Measurements from ENCODE around the gene TMPRSS6. TPM values are rescaled to one million over a fixed set of nuclear protein-coding genes. Genes with fewer than 3 reads are reported as not detected.

TMPRSS6 gene
- total RNA-seq, 1 donor, result not detected

DNA sequence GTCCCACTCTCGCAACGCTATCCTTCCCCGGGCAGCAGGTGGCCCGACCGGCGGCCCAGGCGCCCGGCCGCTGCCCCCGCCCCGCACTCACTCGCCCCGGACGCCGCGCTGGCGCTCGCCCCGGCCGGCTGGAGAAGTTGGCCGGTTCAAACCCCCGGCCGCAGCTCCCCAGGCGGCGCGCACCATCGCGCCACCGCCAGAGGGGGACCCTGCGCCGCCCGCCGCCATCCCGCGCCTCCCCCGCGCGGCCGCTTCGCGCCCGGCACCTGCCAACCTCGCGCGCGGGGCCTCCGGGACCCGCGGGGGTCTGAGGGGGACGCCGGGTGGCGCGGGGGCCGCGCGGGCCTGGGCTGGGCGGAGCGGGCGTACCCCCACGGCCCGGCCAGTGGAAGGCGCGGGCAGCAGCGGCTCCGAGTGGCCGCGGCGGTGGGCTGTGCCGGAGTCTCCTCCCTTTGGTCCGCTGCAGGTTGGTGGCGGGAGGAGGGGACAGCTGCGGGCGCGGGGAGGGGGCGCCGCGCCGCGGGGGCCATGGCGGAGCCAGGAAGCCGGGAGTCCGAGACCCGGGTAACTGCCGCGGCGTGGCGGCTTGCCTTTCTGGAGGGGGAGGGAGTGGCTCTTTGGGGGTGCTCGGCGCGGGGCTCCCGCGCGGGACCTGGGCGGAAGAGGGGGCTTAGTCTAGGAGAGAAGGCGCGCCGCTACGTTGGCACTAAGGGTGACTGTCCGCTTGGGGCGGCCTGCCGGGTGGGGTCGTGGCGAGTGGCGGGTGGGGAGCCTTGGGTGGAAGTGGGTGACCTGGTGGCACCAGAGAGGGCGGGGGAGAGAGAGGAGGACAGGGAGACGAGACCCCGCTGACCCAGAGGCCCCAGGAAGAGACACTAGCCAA is 90.0 kb downstream of the TMPRSS6 start, which contains the start of the genes MPST and TST:
MPST (plus strand) TSS at position 434 of the 883 bp plus-strand sequence; CDS start at position 529, 95 bp downstream.
TST (minus strand) TSS at position 139 of the 883 bp plus-strand sequence. CDS start 715 bp downstream, outside the sequence.
- Histone ChIP-seq H3K36me3 (ENCODE audit: insufficient read depth, low read length) (peaks cover 12% of the 10 kb centered on the region), H3K4me2 (ENCODE audit: insufficient read depth, low read length) (peak within 1 kb of the TSS; percentile 88), H3K79me2 (ENCODE audit: insufficient read depth, low read length) (peaks cover 11% of the 10 kb centered on the region), H3K4me1 (ENCODE audit: insufficient read depth, low read length) (peaks cover 12% of the 10 kb centered on the region), H3K27ac (ENCODE audit: low read depth, low read length) (peak within 1 kb of the TSS; percentile 51), H3K27me3 (ENCODE audit: insufficient read depth, low read length) (no peaks in the 10 kb centered on the region), H4K20me1 (ENCODE audit: insufficient read depth, low read length) (peaks cover 32% of the 10 kb centered on the region), H2AFZ (ENCODE audit: low read length) (peak within 1 kb of the TSS; percentile 92), H3K4me3 (ENCODE audit: insufficient read depth, low read length) (peak within 1 kb of the TSS; percentile 88), H3K9me3 (ENCODE audit: low read depth, low read length) (no peaks in the 10 kb centered on the region)
- TF ChIP-seq, protein P1, sequence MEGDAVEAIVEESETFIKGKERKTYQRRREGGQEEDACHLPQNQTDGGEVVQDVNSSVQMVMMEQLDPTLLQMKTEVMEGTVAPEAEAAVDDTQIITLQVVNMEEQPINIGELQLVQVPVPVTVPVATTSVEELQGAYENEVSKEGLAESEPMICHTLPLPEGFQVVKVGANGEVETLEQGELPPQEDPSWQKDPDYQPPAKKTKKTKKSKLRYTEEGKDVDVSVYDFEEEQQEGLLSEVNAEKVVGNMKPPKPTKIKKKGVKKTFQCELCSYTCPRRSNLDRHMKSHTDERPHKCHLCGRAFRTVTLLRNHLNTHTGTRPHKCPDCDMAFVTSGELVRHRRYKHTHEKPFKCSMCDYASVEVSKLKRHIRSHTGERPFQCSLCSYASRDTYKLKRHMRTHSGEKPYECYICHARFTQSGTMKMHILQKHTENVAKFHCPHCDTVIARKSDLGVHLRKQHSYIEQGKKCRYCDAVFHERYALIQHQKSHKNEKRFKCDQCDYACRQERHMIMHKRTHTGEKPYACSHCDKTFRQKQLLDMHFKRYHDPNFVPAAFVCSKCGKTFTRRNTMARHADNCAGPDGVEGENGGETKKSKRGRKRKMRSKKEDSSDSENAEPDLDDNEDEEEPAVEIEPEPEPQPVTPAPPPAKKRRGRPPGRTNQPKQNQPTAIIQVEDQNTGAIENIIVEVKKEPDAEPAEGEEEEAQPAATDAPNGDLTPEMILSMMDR (IDR thresholded peaks at IDR 0.05; ENCODE audit: extremely low read depth, low read depth, low read length), result no peak
- DNase-seq (ENCODE audit: insufficient read length, low spot score, missing footprints), result peak; percentile 98

DNA sequence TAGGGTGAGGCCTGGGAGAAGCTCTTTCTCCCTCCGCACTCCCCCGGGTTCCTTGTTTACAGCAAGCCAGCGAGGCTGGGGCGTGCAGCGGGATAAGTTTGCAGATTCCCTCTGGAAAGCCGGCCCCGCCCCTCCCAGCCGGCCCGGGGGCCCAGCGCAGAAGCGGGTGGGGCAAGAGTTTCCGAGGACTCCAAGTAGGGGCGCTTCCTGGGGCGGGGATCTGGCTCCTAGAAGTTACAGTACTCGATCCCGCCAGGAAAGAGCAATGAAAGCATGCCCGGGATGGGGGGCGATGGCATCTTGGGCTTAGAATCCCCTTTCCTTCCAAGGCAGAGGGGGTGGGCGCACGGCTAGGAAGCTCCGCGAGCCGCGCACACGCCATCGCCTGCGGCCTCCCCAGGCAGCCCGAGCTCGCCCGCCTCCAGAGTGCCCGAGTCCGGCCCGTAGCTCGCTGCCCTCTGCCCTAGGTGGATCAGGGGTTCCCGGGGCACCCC is 90.7 kb downstream of the TMPRSS6 start:
- Histone ChIP-seq H3K79me2 (ENCODE audit: insufficient read depth, low read length) (peaks cover 11% of the 10 kb centered on the region), H4K20me1 (ENCODE audit: insufficient read depth, low read length) (peaks cover 32% of the 10 kb centered on the region)

DNA sequence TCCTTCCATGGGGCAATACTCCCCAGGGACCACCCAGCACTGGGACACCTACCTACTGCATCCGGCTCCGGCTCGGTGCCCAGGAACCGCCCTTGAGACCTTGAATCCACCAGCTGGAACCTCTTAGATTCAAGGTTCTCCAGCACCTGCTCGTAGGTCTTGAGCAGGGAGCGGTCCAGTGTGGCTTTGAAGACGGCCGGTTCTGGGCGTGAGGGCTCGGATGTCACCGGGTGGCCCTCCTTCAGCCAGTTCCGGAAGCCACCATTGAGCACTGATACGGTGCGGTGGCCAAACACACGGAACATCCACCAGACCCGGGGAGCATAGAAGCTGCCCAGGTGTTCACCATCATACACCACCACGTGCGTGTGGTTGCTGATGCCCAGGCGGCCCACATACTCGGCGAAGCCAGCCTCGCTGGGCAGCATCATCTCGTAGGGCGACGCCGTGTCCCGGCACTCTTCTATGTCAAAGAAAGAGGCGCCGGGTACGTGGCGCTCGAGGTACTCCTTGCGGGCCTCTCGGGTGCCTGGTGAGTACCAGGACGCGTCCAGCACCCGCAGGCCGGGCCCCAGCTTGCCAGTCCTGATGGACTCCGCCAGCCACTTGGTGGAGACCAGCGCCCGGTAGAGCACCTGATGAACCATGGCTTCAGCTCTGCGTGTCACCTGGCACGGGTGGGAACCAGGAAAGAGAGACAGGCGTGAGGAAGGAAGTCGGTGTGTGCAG is 91.3 kb downstream of the TMPRSS6 start:
- H4K20me1 ChIP-seq (ENCODE audit: insufficient read depth, low read length), result peaks cover 27% of the 10 kb centered on the region
- peaks cover 12% of the 10 kb centered on the region for H3K4me1 ChIP-seq (ENCODE audit: insufficient read depth, low read length)
- H3K27ac ChIP-seq (ENCODE audit: low read depth, low read length), result no peak overlapping the region
- H3K36me3 ChIP-seq (ENCODE audit: insufficient read depth, low read length), result peaks cover 12% of the 10 kb centered on the region
- peak; percentile 45 for DNase-seq (ENCODE audit: insufficient read length, low spot score, missing footprints)
- TF ChIP-seq, protein P1 (IDR thresholded peaks at IDR 0.05; ENCODE audit: extremely low read depth, low read depth, low read length), result no peak
- no peaks in the 10 kb centered on the region for H3K9me3 ChIP-seq (ENCODE audit: low read depth, low read length)
- H2AFZ ChIP-seq (ENCODE audit: low read length), result peak overlapping the region; percentile 85
- peaks cover 11% of the 10 kb centered on the region for H3K79me2 ChIP-seq (ENCODE audit: insufficient read depth, low read length)
- H3K4me2 ChIP-seq (ENCODE audit: insufficient read depth, low read length), result peak overlapping the region; percentile 88
- peak overlapping the region; percentile 88 for H3K4me3 ChIP-seq (ENCODE audit: insufficient read depth, low read length)
- H3K27me3 ChIP-seq (ENCODE audit: insufficient read depth, low read length), result no peaks in the 10 kb centered on the region

More for the DNA sequence above, 90.7 kb downstream of the TMPRSS6 start:
- DNase-seq (ENCODE audit: insufficient read length, low spot score, missing footprints), result peak; percentile 95
- Histone ChIP-seq H3K9me3 (ENCODE audit: low read depth, low read length) (no peaks in the 10 kb centered on the region), H3K4me1 (ENCODE audit: insufficient read depth, low read length) (peaks cover 12% of the 10 kb centered on the region), H3K4me2 (ENCODE audit: insufficient read depth, low read length) (peak overlapping the region; percentile 88), H3K27ac (ENCODE audit: low read depth, low read length) (peak overlapping the region; percentile 51), H3K36me3 (ENCODE audit: insufficient read depth, low read length) (peaks cover 12% of the 10 kb centered on the region), H3K4me3 (ENCODE audit: insufficient read depth, low read length) (peak overlapping the region; percentile 88), H2AFZ (ENCODE audit: low read length) (peak overlapping the region; percentile 85), H3K27me3 (ENCODE audit: insufficient read depth, low read length) (no peaks in the 10 kb centered on the region)
- TF ChIP-seq, protein P1 (IDR thresholded peaks at IDR 0.05; ENCODE audit: extremely low read depth, low read depth, low read length), result no peak
